SK-N-SH (cell line): Measurements from ENCODE around the gene TEX30. TPM values are rescaled to one million over a fixed set of nuclear protein-coding genes. Genes with fewer than 3 reads are reported as not detected.

Experiments
- CTCF ChIA-PET: fragments of 300-600, 350-600 bp; formaldehyde crosslinking; extraction: SDS; loops from one replicate; lab custom pipeline; 2021; lab: Yijun Ruan, JAX
- POLR2A ChIA-PET: fragments of 350-600 bp; sonication (Branson Sonifier 250); formaldehyde crosslinking; extraction: SDS; loops from one replicate; lab custom pipeline; 2020; ENCODE audit warnings: antibody characterized with exemption, inconsistent platforms; lab: Yijun Ruan, JAX
- DNase-seq: peaks from one replicate; pipeline ENCODE4 v3.0.0; 2012
- H2AFZ ChIP-seq: fragments of 200-600 bp; sonication (generic); 2 replicates; pipeline ENCODE4 v1.8.1; 2016; ENCODE audit warnings: antibody characterized with exemption, mild to moderate bottlenecking, low read depth
- H3F3A ChIP-seq: fragments of 200-600 bp; sonication (generic); replicated peaks from 2 replicates; pipeline ENCODE3; 2016; ENCODE audit warnings: antibody characterized with exemption, mild to moderate bottlenecking; ENCODE audit not compliant: insufficient read depth
- H3K27ac ChIP-seq, 2 experiments: fragments of 200-500 bp in 1 of 2; fragments of 200-600 bp in 1 of 2; sonication (Bioruptor generic) in 1 of 2; sonication (generic), shearing (Covaris generic) in 1 of 2; 2 replicates each; pipeline versions ENCODE4 v1.5.1 to v1.6.1; 2014 to 2016; ENCODE audit warnings: low read depth in 2 of 2, inconsistent platforms in 1 of 2, low read length in 1 of 2, mild to moderate bottlenecking in 1 of 2, mixed read lengths in 1 of 2
- H3K27me3 ChIP-seq: fragments of 200-600 bp; sonication (generic), shearing (Covaris generic); 2 replicates; pipeline ENCODE4 v1.6.1; 2016; ENCODE audit warnings: mixed run types; ENCODE audit not compliant: insufficient read depth
- H3K36me3 ChIP-seq, 2 experiments: fragments of 200-500 bp in 1 of 2; fragments of 200-600 bp in 1 of 2; sonication (Bioruptor generic) in 1 of 2; sonication (generic) in 1 of 2; replicated peaks in 1 of 2; 2 replicates each; pipeline versions ENCODE3 to v1.5.1; 2014 to 2016; ENCODE audit warnings: low read length in 1 of 2, mild to moderate bottlenecking in 1 of 2; ENCODE audit not compliant: insufficient read depth in 2 of 2, control insufficient read depth in 1 of 2
- H3K4me1 ChIP-seq, 2 experiments: fragments of 200-500 bp in 1 of 2; fragments of 200-600 bp in 1 of 2; sonication (Bioruptor generic) in 1 of 2; sonication (generic), shearing (Covaris generic) in 1 of 2; 2 replicates each; pipeline versions ENCODE4 v1.5.1 to v1.6.1; 2014 to 2016; ENCODE audit warnings: low read depth in 1 of 2, low read length in 1 of 2, mixed run types in 1 of 2; ENCODE audit not compliant: insufficient read depth in 2 of 2, control insufficient read depth in 1 of 2
- H3K4me2 ChIP-seq: fragments of 200-600 bp; sonication (generic), shearing (Covaris generic); 2 replicates; pipeline ENCODE4 v1.6.1; 2017; ENCODE audit warnings: mixed run types
- H3K4me3 ChIP-seq, 2 experiments: fragments of 200-500 bp in 1 of 2; fragments of 200-600 bp in 1 of 2; sonication (Bioruptor generic) in 1 of 2; sonication (generic), shearing (Covaris generic) in 1 of 2; 2 replicates each; pipeline versions ENCODE4 v1.5.1 to v1.8.1; 2014 to 2016; ENCODE audit warnings: low read depth in 2 of 2, inconsistent platforms in 1 of 2, low read length in 1 of 2, mild to moderate bottlenecking in 1 of 2, mixed read lengths in 1 of 2, moderate library complexity in 1 of 2
- H3K79me2 ChIP-seq: fragments of 200-600 bp; sonication (generic); 2 replicates; pipeline ENCODE4 v1.8.1; 2017; ENCODE audit warnings: mild to moderate bottlenecking; ENCODE audit not compliant: insufficient read depth
- H3K9ac ChIP-seq: fragments of 200-600 bp; sonication (generic); 2 replicates; pipeline ENCODE4 v1.6.1; 2017; ENCODE audit warnings: mixed run types
- H3K9me2 ChIP-seq: fragments of 200-600 bp; sonication (generic); 2 replicates; pipeline ENCODE4 v1.6.1; 2017; ENCODE audit warnings: mixed run types
- H3K9me3 ChIP-seq: fragments of 200-600 bp; sonication (generic); 2 replicates; pipeline ENCODE4 v1.6.1; 2017; ENCODE audit warnings: mixed run types, mild to moderate bottlenecking, moderate library complexity
- H4K20me1 ChIP-seq: fragments of 200-600 bp; sonication (generic); 2 replicates; pipeline ENCODE4 v1.6.1; 2017; ENCODE audit warnings: mild to moderate bottlenecking, mixed run types; ENCODE audit not compliant: insufficient read depth
- CTCF ChIP-seq: fragments of 200-600 bp; sonication (generic); IDR thresholded peaks from 2 replicates; pipeline ENCODE4 v1.6.1; 2017; ENCODE audit warnings: antibody characterized with exemption, mild to moderate bottlenecking, moderate library complexity
- FOSL2 ChIP-seq: IDR thresholded peaks from 2 replicates; pipeline ENCODE4 v1.4.0; 2012; ENCODE audit warnings: low read depth, mild to moderate bottlenecking, moderate library complexity, borderline replicate concordance
- FOXJ3 ChIP-seq: sonication (generic); formaldehyde crosslinking; IDR thresholded peaks from 2 replicates; pipeline ENCODE4 v1.5.1; 2020; ENCODE audit warnings: mild to moderate bottlenecking, missing genetic modification reagents
- FOXM1 ChIP-seq: IDR thresholded peaks from 2 replicates; pipeline ENCODE4 v1.4.0; 2012; ENCODE audit warnings: low read depth, mild to moderate bottlenecking
- GATA2 ChIP-seq: sonication (generic); formaldehyde crosslinking; IDR thresholded peaks from 2 replicates; pipeline ENCODE4 v1.5.0; 2020; ENCODE audit warnings: mild to moderate bottlenecking, missing genetic modification reagents
- IRF3 ChIP-seq: fragments of 150-350 bp; IDR thresholded peaks from 2 replicates; pipeline ENCODE4 v1.6.1; 2016; ENCODE audit warnings: mild to moderate bottlenecking, low read depth, low read length
- JUND ChIP-seq: IDR thresholded peaks from 2 replicates; pipeline ENCODE4 v1.4.0; 2012
- MAX ChIP-seq: IDR thresholded peaks from 2 replicates; pipeline ENCODE4 v1.4.0; 2012; ENCODE audit warnings: low read depth
- RAD21 ChIP-seq: IDR thresholded peaks from 2 replicates; pipeline ENCODE4 v1.6.1; 2012; ENCODE audit warnings: mild to moderate bottlenecking, low read length
- REST ChIP-seq: IDR thresholded peaks from 2 replicates; pipeline ENCODE4 v1.6.1; 2012; ENCODE audit warnings: mild to moderate bottlenecking, low read depth, low read length, moderate library complexity
- SMC3 ChIP-seq: IDR thresholded peaks from 2 replicates; pipeline ENCODE4 v1.6.1; 2012; ENCODE audit warnings: low read depth, low read length, improper control_type of control experiment
- TCF12 ChIP-seq: IDR thresholded peaks from 2 replicates; pipeline ENCODE4 v1.4.0; 2012
- TEAD4 ChIP-seq: IDR thresholded peaks from 2 replicates; pipeline ENCODE4 v1.4.0; 2012; ENCODE audit warnings: mild to moderate bottlenecking, borderline replicate concordance; ENCODE audit not compliant: insufficient read depth
- YY1 ChIP-seq: IDR thresholded peaks from 2 replicates; pipeline ENCODE4 v1.4.0; 2012; ENCODE audit warnings: low read depth, mild to moderate bottlenecking
- WGBS: methylation state at CpG from one replicate; pipeline ENCODE4 v1.1.6; 2017; ENCODE audit warnings: low lambda C conversion rate; 5-methylcytosine and 5-hydroxymethylcytosine counted together
- polyA plus RNA-seq, 3 experiments: library from polyadenylated mRNA; depleted of rRNA; stranded (reverse); fragments of >200 nt; gene quantifications; 2 replicates each; pipeline ENCODE4 v1.2.3, GENCODE V29; 2012

Gene TEX30
- polyA plus RNA-seq, 1 of the 3 experiments (the other 2 are of a cell fraction) = 7.2 TPM

- 99% methylated on average over 9 of the region's 9 CpGs for WGBS
- H3K4me3 ChIP-seq = no peak overlapping the region
- no peak overlapping the region for H2AFZ ChIP-seq
- no peaks in the 10 kb centered on the region for H3K9me3 ChIP-seq
- H3K27ac ChIP-seq = no peak overlapping the region
- H3K36me3 ChIP-seq = peaks cover 19 to 39% of the 10 kb centered on the region in 2 experiments
- ChIA-PET POLR2A (no interaction called here), CTCF (interaction anchor here (1.1 to 1.3 kb wide), 3 partner anchors 18 to 213 kb away, joined by 3 to 4 read pairs (median 3); no protein-coding TSS in a partner anchor)
- no peak overlapping the region for H3K9ac ChIP-seq
- H3K27me3 ChIP-seq = no peaks in the 10 kb centered on the region
- no peak overlapping the region for H3K4me2 ChIP-seq
- no peak for TF ChIP-seq GATA2
- no peak for TF ChIP-seq FOXM1
- H3K4me1 ChIP-seq = no peaks in the 10 kb centered on the region; a peak in 2 of 4 replicates
- no peaks in the 10 kb centered on the region for H4K20me1 ChIP-seq
- H3K9me2 ChIP-seq = no peaks in the 10 kb centered on the region
- no peak for DNase-seq
- H3K79me2 ChIP-seq = peaks cover 15% of the 10 kb centered on the region
- H3F3A ChIP-seq = no peaks in the 10 kb centered on the region
Measured at GRCh38 chr13:102793611-102794355, 20.2 kb upstream of the TEX30 start.

GRCh38 chr13:102792396-102792795, 18.8 kb upstream of the TEX30 start:
- H3K79me2 ChIP-seq = 0 out of 2 replicates have a peak, but pooled peaks cover 4% of the 10 kb centered on the region
- H3K9ac ChIP-seq = no peak overlapping the region
- H3F3A ChIP-seq = no peaks in the 10 kb centered on the region
- ChIA-PET POLR2A (no interaction called here), CTCF (interaction anchor here (1.1 kb wide), 1 partner anchor 55 kb away, joined by 3 read pairs; no protein-coding TSS in a partner anchor)
- no peak overlapping the region for H3K4me3 ChIP-seq
- no peaks in the 10 kb centered on the region for H3K9me3 ChIP-seq
- DNase-seq = no peak
- TF ChIP-seq FOXJ3 (CRISPR knock-in tag) (no peak), TCF12 (no peak), REST (no peak), CTCF (no peak), FOXM1 (no peak), SMC3 (no peak), RAD21 (no peak), IRF3 (no peak), FOSL2 (no peak), JUND (no peak), MAX (no peak), TEAD4 (no peak), YY1 (no peak)
- no peak overlapping the region for H3K4me2 ChIP-seq
- H3K36me3 ChIP-seq = peaks cover 27 to 46% of the 10 kb centered on the region in 2 experiments
- H2AFZ ChIP-seq = no peak overlapping the region
- no peaks in the 10 kb centered on the region for H3K27me3 ChIP-seq
- 67% methylated on average over 1 of the region's 1 CpG for WGBS
- H4K20me1 ChIP-seq = no peaks in the 10 kb centered on the region
- no peaks in the 10 kb centered on the region for H3K9me2 ChIP-seq
- no peak overlapping the region for H3K27ac ChIP-seq
- H3K4me1 ChIP-seq = no peaks in the 10 kb centered on the region
